Measurements from ENCODE around the gene PSMC4. TPM values are rescaled to one million over a fixed set of nuclear protein-coding genes. Genes with fewer than 3 reads are reported as not detected.
"Not testable (repeated sequence)": the region's sequence is repeated elsewhere in the genome, so short reads cannot be mapped to it uniquely, and the experiment has no call there.

Gene PSMC4
- total RNA-seq, 4 donors from 2014 or later = 165 to 238 (median 219) TPM

DNA sequence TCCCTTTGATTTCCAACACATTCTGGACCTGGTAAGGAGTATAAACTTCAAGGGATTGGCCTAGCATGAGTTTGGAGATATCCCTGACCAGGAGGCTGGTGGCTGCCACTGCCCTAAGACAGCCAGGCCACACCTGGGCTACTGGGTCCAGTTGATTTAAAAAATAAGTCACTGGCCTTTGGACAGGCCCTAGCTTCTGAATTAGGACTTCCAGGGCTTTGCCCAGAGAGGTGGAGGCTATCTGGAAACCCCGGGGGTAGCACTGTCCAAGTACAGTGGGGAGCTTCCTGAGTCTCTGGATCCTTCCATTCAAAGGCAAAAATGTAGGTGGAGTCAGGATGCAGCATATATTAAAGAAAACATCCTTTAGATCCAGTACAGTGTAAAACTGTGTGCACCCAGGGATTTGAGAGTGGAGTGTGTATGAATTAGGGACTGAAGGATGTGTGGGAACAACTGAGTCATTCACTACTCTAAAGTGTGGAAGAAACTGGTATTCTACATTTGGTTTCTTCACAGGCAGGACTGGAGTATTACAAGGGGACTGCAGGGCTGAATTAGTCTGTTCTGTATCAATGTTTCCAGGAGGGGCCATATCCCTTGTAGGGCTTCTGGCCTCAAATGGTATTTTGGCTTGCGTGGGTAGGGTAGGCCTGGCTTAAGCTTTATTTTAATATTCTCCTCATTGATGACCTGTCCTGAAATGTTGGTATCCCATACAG is 21.8 kb upstream of the PSMC4 start:
- TF ChIP-seq POLR2A (IDR thresholded peaks at IDR 0.05) = no peak
- TF ChIP-seq, protein P1, sequence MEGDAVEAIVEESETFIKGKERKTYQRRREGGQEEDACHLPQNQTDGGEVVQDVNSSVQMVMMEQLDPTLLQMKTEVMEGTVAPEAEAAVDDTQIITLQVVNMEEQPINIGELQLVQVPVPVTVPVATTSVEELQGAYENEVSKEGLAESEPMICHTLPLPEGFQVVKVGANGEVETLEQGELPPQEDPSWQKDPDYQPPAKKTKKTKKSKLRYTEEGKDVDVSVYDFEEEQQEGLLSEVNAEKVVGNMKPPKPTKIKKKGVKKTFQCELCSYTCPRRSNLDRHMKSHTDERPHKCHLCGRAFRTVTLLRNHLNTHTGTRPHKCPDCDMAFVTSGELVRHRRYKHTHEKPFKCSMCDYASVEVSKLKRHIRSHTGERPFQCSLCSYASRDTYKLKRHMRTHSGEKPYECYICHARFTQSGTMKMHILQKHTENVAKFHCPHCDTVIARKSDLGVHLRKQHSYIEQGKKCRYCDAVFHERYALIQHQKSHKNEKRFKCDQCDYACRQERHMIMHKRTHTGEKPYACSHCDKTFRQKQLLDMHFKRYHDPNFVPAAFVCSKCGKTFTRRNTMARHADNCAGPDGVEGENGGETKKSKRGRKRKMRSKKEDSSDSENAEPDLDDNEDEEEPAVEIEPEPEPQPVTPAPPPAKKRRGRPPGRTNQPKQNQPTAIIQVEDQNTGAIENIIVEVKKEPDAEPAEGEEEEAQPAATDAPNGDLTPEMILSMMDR (IDR thresholded peaks at IDR 0.05 in 4 of 5, conservative IDR thresholded peaks at IDR 0.05 in 1 of 5) = no peak
- no peaks in the 10 kb centered on the region for H3K4me1 ChIP-seq
- no peaks in the 10 kb centered on the region for H3K9me3 ChIP-seq
- ATAC-seq (no peak), DNase-seq (no peak)
- no peak overlapping the region for H3K27ac ChIP-seq
- no peak overlapping the region for H3K4me3 ChIP-seq
- H3K27me3 ChIP-seq = peaks cover 0 to 2% (median 0%) of the 10 kb centered on the region in 3 donors
- in situ Hi-C loops (cut with MboI; ENCODE audit: low sequenced_read_pairs in 4 of 4) = no loop called here
- intact Hi-C loops (cut with DNase I; ENCODE audit: low total_unique reads) = no loop called here
- no peaks in the 10 kb centered on the region for H3K36me3 ChIP-seq

DNA sequence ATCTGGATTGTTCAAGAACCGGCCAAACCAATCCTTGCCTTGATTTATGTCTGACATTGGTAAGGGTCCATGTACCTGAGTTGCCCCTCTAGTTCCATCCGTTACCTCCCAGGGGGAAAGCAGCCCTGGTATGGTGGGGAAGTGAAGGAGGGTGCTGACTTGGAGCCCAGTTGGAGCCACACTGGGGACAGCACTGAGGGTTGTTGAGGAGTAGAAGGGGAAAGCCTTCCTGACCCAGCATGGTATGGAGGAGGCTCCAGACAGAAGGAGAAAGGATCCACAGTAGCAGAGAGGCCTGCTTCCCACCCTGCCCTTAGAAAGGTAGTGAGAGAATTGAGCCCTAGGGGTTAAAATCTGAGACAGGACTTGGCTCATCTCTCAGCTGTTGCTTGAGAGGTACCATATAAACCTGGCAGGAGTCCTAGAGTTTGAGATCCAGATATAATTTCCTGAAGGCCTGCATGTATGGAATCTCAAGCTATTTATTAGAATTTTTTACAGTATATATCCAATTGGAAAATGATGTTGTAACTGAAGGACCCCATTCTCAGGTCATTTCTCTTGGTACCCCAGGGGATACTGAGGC is 19.8 kb upstream of the PSMC4 start:
- Histone ChIP-seq H3K27ac (no peak overlapping the region), H3K27me3 (peaks cover 0 to 2% (median 0%) of the 10 kb centered on the region in 3 donors), H3K4me1 (no peaks in the 10 kb centered on the region), H3K9me3 (no peaks in the 10 kb centered on the region), H3K36me3 (no peaks in the 10 kb centered on the region), H3K4me3 (no peak overlapping the region)
- ATAC-seq (no peak), DNase-seq (no peak)
- TF ChIP-seq POLR2A (IDR thresholded peaks at IDR 0.05) = no peak
- TF ChIP-seq, protein P1 (IDR thresholded peaks at IDR 0.05 in 4 of 5, conservative IDR thresholded peaks at IDR 0.05 in 1 of 5) = no peak
- intact Hi-C loops (cut with DNase I; ENCODE audit: low total_unique reads) (no loop called here), in situ Hi-C loops (cut with MboI; ENCODE audit: low sequenced_read_pairs in 4 of 4) (loop anchor here in 1 of 4 donors (25.0 kb wide), 1 partner anchor 164 kb away; the partner anchor contains the start of gene LEUTX)

DNA sequence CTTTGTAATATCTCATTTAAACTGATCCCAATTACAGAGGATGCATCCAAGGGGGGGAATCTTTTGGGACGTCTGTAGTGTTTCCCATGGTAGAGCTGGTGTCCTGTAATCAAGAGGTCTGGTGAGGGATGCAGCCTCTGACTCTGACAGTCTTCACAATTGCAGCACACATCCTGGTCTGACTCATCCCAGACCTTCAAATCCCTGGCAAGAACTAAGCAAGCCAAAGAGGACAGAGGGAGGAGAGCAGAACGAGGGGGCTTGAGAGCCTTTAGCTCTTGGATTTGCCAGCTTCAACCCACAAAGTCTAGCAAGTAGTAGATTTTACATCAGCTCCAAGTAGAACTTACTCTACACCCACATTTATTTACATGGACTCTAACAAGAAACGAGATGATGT is 19.3 kb upstream of the PSMC4 start:
- ATAC-seq (no peak), DNase-seq (no peak)
- TF ChIP-seq, protein P1 (IDR thresholded peaks at IDR 0.05 in 4 of 5, conservative IDR thresholded peaks at IDR 0.05 in 1 of 5) = no peak
- TF ChIP-seq POLR2A (IDR thresholded peaks at IDR 0.05) = no peak
- H3K9me3 ChIP-seq = no peaks in the 10 kb centered on the region
- no peaks in the 10 kb centered on the region for H3K36me3 ChIP-seq
- intact Hi-C loops (cut with DNase I; ENCODE audit: low total_unique reads) (no loop called here), in situ Hi-C loops (cut with MboI; ENCODE audit: low sequenced_read_pairs in 4 of 4) (loop anchor here in 1 of 4 donors (25.0 kb wide), 1 partner anchor 164 kb away; the partner anchor contains the start of gene LEUTX)
- no peak overlapping the region for H3K4me3 ChIP-seq
- H3K4me1 ChIP-seq = no peaks in the 10 kb centered on the region
- H3K27me3 ChIP-seq = peaks cover 0 to 2% (median 0%) of the 10 kb centered on the region in 3 donors
- no peak overlapping the region for H3K27ac ChIP-seq

DNA sequence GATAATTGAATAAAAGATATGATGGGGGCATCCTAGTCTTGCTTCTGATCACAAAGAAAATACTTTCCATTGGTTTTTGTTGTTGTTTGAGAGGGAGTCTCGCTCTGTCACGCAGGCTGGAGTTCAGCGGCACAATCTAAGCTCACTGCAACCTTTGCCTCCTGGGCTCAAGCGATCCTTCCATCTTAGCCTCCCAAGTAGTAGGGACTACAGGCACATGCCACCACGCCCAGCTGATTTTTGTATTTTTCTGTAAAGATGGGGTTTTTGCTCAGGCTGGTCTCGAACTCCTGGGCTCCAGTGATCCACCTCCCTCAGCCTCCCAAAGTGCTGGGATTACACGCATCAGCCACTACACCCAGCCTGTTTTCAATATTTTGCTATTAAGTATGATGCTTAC is 17.1 kb upstream of the PSMC4 start:
- no peaks in the 10 kb centered on the region for H3K9me3 ChIP-seq
- no peaks in the 10 kb centered on the region for H3K27me3 ChIP-seq
- no peaks in the 10 kb centered on the region for H3K36me3 ChIP-seq
- H3K4me3 ChIP-seq = no peak overlapping the region
- TF ChIP-seq POLR2A (IDR thresholded peaks at IDR 0.05) = no peak
- TF ChIP-seq, protein P1 (IDR thresholded peaks at IDR 0.05 in 4 of 5, conservative IDR thresholded peaks at IDR 0.05 in 1 of 5) = no peak
- H3K4me1 ChIP-seq = no peaks in the 10 kb centered on the region
- intact Hi-C loops (cut with DNase I; ENCODE audit: low total_unique reads) (no loop called here), in situ Hi-C loops (cut with MboI; ENCODE audit: low sequenced_read_pairs in 4 of 4) (loop anchor here in 1 of 4 donors (25.0 kb wide), 1 partner anchor 167 kb away; the partner anchor contains the start of gene LEUTX)
- H3K27ac ChIP-seq = no peak overlapping the region
- ATAC-seq (no peak), DNase-seq (no peak)

DNA sequence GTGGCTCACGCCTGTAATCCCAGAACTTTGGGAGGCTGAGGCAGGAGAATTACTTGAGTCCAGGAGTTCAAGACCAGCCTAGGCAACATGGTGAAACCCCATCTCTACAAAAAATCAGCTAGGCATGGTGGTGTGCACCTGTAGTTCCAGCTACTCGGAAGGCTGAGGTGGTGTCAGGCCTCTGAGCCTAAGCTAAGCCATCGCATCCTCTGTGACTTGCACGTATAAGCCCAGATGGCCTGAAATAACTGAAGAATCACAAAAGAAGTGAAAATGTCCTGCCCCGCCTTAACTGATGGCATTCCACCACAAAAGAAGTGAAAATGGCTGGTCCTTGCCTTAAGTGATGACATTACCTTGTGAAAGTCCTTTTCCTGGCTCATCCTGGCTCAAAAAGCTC is 13.1 kb upstream of the PSMC4 start:
- H3K27me3 ChIP-seq; H3K4me3 ChIP-seq; DNase-seq; H3K9me3 ChIP-seq; intact Hi-C loops (cut with DNase I; ENCODE audit: low total_unique reads); H3K36me3 ChIP-seq; ATAC-seq; H3K4me1 ChIP-seq; H3K27ac ChIP-seq: not testable (repeated sequence)
- in situ Hi-C loops (cut with MboI; ENCODE audit: low sequenced_read_pairs in 4 of 4) = loop anchor here in 1 of 4 donors (25.0 kb wide), 1 partner anchor 171 kb away; the partner anchor contains the start of gene LEUTX

DNA sequence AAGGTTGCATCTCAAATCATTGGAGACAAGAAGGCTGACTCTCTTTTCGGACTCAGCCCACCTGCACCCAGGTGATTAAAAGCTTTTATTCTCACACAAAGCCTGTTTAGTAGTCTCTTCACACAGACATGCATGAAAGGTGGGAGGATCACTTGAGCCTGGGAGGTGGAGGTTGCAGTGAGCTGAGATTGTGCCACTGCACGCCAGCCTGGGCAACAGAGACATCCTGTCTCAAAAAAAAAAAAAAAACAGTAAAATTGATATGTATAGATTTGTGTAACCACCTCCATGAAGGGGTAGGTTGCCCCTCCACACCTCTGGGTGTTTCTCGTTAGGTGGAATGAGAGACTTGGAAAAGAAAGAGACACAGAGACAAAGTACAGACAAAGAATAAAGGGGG is 12.0 kb upstream of the PSMC4 start:
- ATAC-seq = not testable (repeated sequence)
- in situ Hi-C loops (cut with MboI; ENCODE audit: low sequenced_read_pairs in 4 of 4) = loop anchor here in 1 of 4 donors (25.0 kb wide), 1 partner anchor 172 kb away; the partner anchor contains the start of gene LEUTX

DNA sequence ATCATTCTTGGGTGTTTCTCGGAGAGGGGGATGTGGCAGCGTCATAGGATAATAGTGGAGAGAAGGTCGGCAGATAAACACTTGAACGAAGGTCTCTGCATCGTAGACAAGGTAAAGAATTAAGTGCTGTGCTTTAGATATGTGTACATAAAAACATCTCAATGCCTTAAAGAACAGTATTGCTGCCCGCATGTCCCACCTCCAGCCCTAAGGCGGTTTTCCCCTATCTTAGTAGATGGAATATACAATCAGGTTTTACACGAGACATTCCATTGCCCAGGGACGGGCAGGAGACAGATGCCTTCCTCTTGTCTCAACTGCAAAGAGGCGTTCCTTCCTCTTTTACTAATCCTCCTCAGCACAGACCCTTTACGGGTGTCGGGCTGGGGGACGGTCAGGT is 11.6 kb upstream of the PSMC4 start:
- in situ Hi-C loops (cut with MboI; ENCODE audit: low sequenced_read_pairs in 4 of 4) = loop anchor here in 1 of 4 donors (25.0 kb wide), 1 partner anchor 172 kb away; the partner anchor contains the start of gene LEUTX

More for the DNA sequence above, 12.0 kb upstream of the PSMC4 start:
- H3K36me3 ChIP-seq; intact Hi-C loops (cut with DNase I; ENCODE audit: low total_unique reads); H3K27me3 ChIP-seq; DNase-seq; H3K27ac ChIP-seq; H3K9me3 ChIP-seq; H3K4me1 ChIP-seq; H3K4me3 ChIP-seq: not testable (repeated sequence)

More for the DNA sequence above, 11.6 kb upstream of the PSMC4 start:
- ATAC-seq; intact Hi-C loops (cut with DNase I; ENCODE audit: low total_unique reads); H3K27ac ChIP-seq; DNase-seq; H3K4me3 ChIP-seq; H3K27me3 ChIP-seq; H3K36me3 ChIP-seq; H3K4me1 ChIP-seq; H3K9me3 ChIP-seq: not testable (repeated sequence)

All from gastrocnemius medialis (tissue), 4 donors.